Epithelial cell of esophagus (primary cell): ENCODE results near the gene TCOF1.

Experiments
- DNase-seq: peaks from one replicate; pipeline ENCODE4 v3.0.0; 2010; ENCODE audit warnings: low read depth
- H3K4me3 ChIP-seq: 2 replicates; pipeline ENCODE4 v1.5.1; 2011; ENCODE audit warnings: mild to moderate bottlenecking, low read length, control low read depth
- CTCF ChIP-seq: IDR thresholded peaks from 2 replicates; pipeline ENCODE4 v1.5.1; 2011; ENCODE audit warnings: low read depth, mild to moderate bottlenecking, low read length, control low read depth, inconsistent platforms; ENCODE audit not compliant: insufficient read depth; ENCODE audit errors: missing control alignments

The TCOF1 gene

GRCh38 chr5:150448952-150449516 lies 91.5 kb downstream of the TCOF1 start:
- peak overlapping the region; percentile 99 for H3K4me3 ChIP-seq
- TF ChIP-seq CTCF: no peak
- DNase-seq: no peak
